Neural cell (in vitro differentiated cells): ENCODE measurements around the gene MEOX1.

Source experiments
- CTCF ChIP-seq: fragments of 450-650 bp; IDR thresholded peaks from 2 replicates; pipeline ENCODE4 v1.5.1; 2014; ENCODE audit warnings: antibody characterized with exemption, mild to moderate bottlenecking, moderate library complexity; ENCODE audit not compliant: poor library complexity, severe bottlenecking
- EZH2 ChIP-seq: fragments of 200-600, 300-800 bp; shearing (Covaris generic), sonication (generic); IDR thresholded peaks from 2 replicates; pipeline ENCODE4 v1.6.1; 2014; ENCODE audit warnings: antibody characterized with exemption, low read length, borderline replicate concordance, mild to moderate bottlenecking; ENCODE audit not compliant: insufficient read depth, poor library complexity, severe bottlenecking
- POLR2AphosphoS5 ChIP-seq: IDR thresholded peaks from 2 replicates; pipeline ENCODE4 v1.6.1; 2012
- RAD21 ChIP-seq: fragments of 450-650 bp; conservative IDR thresholded peaks from 2 replicates; pipeline ENCODE4 v1.6.1; 2014; ENCODE audit warnings: antibody characterized with exemption, mild to moderate bottlenecking, moderate library complexity
- REST ChIP-seq: IDR thresholded peaks from 2 replicates; pipeline ENCODE4 v1.6.1; 2012; ENCODE audit warnings: borderline replicate concordance
- TAF1 ChIP-seq: IDR thresholded peaks from 2 replicates; pipeline ENCODE4 v1.6.1; 2012; ENCODE audit warnings: low read depth

- TF ChIP-seq TAF1, result no peak
- TF ChIP-seq CTCF, result no peak
- TF ChIP-seq EZH2, result no peak
- TF ChIP-seq RAD21, result no peak
- no peak for TF ChIP-seq REST
- no peak for TF ChIP-seq POLR2AphosphoS5
Measured at GRCh38 chr17:43599046-43599395, 62.7 kb downstream of the MEOX1 start.
